Hepatocyte (in vitro differentiated cells): ENCODE measurements around the gene SH3TC2. TPM values are rescaled to one million over a fixed set of nuclear protein-coding genes. Genes with fewer than 3 reads are reported as not detected.

Source experiments
- DNase-seq: peaks from one replicate; pipeline ENCODE4 v3.0.0-alpha.2; 2016; ENCODE audit warnings: low spot score
- H2AFZ ChIP-seq: fragments of 200-600 bp; sonication (generic); 2 replicates; pipeline ENCODE4 v1.6.0; 2016; ENCODE audit warnings: antibody characterized with exemption, mild to moderate bottlenecking
- H3K27ac ChIP-seq: fragments of 200-600 bp; sonication (generic); 2 replicates; pipeline ENCODE4 v1.5.1; 2016; ENCODE audit warnings: mild to moderate bottlenecking
- H3K27me3 ChIP-seq: fragments of 200-600 bp; sonication (generic); 2 replicates; pipeline ENCODE4 v1.6.1; 2016
- H3K36me3 ChIP-seq: fragments of 200-600 bp; sonication (generic); replicated peaks from 2 replicates; pipeline ENCODE4 v1.5.1; 2016; ENCODE audit warnings: low read depth; ENCODE audit not compliant: insufficient read depth
- H3K4me1 ChIP-seq: fragments of 200-600 bp; sonication (generic); 2 replicates; pipeline ENCODE4 v1.5.1; 2016; ENCODE audit warnings: mild to moderate bottlenecking, moderate library complexity; ENCODE audit not compliant: insufficient read depth
- H3K4me2 ChIP-seq: fragments of 200-600 bp; sonication (generic); 2 replicates; pipeline ENCODE4 v1.6.0; 2016
- H3K4me3 ChIP-seq: fragments of 200-600 bp; sonication (generic); 2 replicates; pipeline ENCODE4 v1.5.1; 2016; ENCODE audit warnings: mild to moderate bottlenecking
- H3K79me2 ChIP-seq: fragments of 200-600 bp; sonication (generic); 2 replicates; pipeline ENCODE4 v1.6.0; 2017; ENCODE audit warnings: mild to moderate bottlenecking
- H3K9me2 ChIP-seq: fragments of 200-600 bp; sonication (generic); replicated peaks from 2 replicates; pipeline ENCODE4 v1.6.0; 2017; ENCODE audit warnings: mild to moderate bottlenecking; ENCODE audit not compliant: insufficient read depth
- H3K9me3 ChIP-seq: fragments of 200-600 bp; sonication (generic); 2 replicates; pipeline ENCODE4 v1.5.1; 2016; ENCODE audit warnings: low read depth, mild to moderate bottlenecking
- H4K20me1 ChIP-seq: fragments of 200-600 bp; sonication (generic); 2 replicates; pipeline ENCODE4 v1.6.0; 2016; ENCODE audit warnings: mild to moderate bottlenecking; ENCODE audit not compliant: insufficient read depth, poor library complexity, severe bottlenecking
- CTCF ChIP-seq: fragments of 200-600 bp; sonication (generic); IDR thresholded peaks from 2 replicates; pipeline ENCODE4 v1.5.1; 2016; ENCODE audit warnings: antibody characterized with exemption, mild to moderate bottlenecking; ENCODE audit not compliant: poor library complexity
- EZH2 ChIP-seq: fragments of 200-600 bp; sonication (generic); IDR thresholded peaks from 2 replicates; pipeline ENCODE4 v1.6.1; 2016; ENCODE audit warnings: antibody characterized with exemption, mild to moderate bottlenecking, borderline replicate concordance
- EZH2phosphoT487 ChIP-seq: fragments of 200-600 bp; sonication (generic); IDR thresholded peaks from one replicate; pipeline ENCODE4 v1.6.1; 2018; ENCODE audit warnings: antibody characterized with exemption, mild to moderate bottlenecking, low read depth, moderate library complexity; ENCODE audit not compliant: unreplicated experiment, severe bottlenecking
- WGBS: methylation state at CpG from one replicate; pipeline ENCODE4 v1.1.6; 2016; ENCODE audit warnings: low lambda C conversion rate; ENCODE audit errors: missing lambda C conversion rate; 5-methylcytosine and 5-hydroxymethylcytosine counted together
- polyA plus RNA-seq: library from polyadenylated mRNA; unstranded; fragments of >200 nt; fragmentation: Nextera tagmentation; extraction: Ambion mirVana; gene quantifications from 2 replicates; pipeline ENCODE4 v1.2.1, GENCODE V29; 2016
- total RNA-seq: library from RNA; depleted of rRNA; stranded (reverse); fragments of >200 nt; gene quantifications from 2 replicates; pipeline ENCODE4 v1.2.3, GENCODE V29; 2014

Gene SH3TC2
- total and polyA plus RNA-seq, 2 experiments from 2014 or later = 2.2 to 3.5 TPM

GRCh38 chr5:149006426-149006825 is 56.4 kb downstream of the SH3TC2 start:
- Histone ChIP-seq H3K27ac (no peak overlapping the region), H3K4me1 (peaks cover 24% of the 10 kb centered on the region), H2AFZ (no peak overlapping the region), H4K20me1 (no peaks in the 10 kb centered on the region), H3K4me3 (no peak overlapping the region), H3K27me3 (no peaks in the 10 kb centered on the region), H3K79me2 (no peaks in the 10 kb centered on the region), H3K9me3 (no peaks in the 10 kb centered on the region), H3K36me3 (no peaks in the 10 kb centered on the region), H3K4me2 (no peak overlapping the region), H3K9me2 (no peaks in the 10 kb centered on the region)
- no peak for TF ChIP-seq CTCF
- no peak for TF ChIP-seq EZH2phosphoT487
- no peak for TF ChIP-seq EZH2
- DNase-seq = no peak
- 95% methylated on average over 1 of the region's 1 CpG for WGBS

- Histone ChIP-seq H4K20me1 (no peaks in the 10 kb centered on the region), H3K9me2 (no peaks in the 10 kb centered on the region), H2AFZ (no peak overlapping the region), H3K36me3 (no peaks in the 10 kb centered on the region), H3K4me1 (peaks cover 27% of the 10 kb centered on the region), H3K79me2 (no peaks in the 10 kb centered on the region), H3K9me3 (no peaks in the 10 kb centered on the region), H3K4me3 (no peak overlapping the region), H3K27me3 (no peaks in the 10 kb centered on the region), H3K27ac (peak overlapping the region; percentile 36), H3K4me2 (no peak overlapping the region)
- peak; percentile 31 for DNase-seq
- WGBS = 39% methylated on average over 2 of the region's 2 CpGs
- no peak for TF ChIP-seq CTCF
- no peak for TF ChIP-seq EZH2
- TF ChIP-seq EZH2phosphoT487 = no peak
Measured at GRCh38 chr5:149005077-149005892, 57.6 kb downstream of the SH3TC2 start.

GRCh38 chr5:149004559-149004958 is 58.3 kb downstream of the SH3TC2 start:
- no peaks in the 10 kb centered on the region for H3K9me3 ChIP-seq
- TF ChIP-seq EZH2phosphoT487 (no peak), CTCF (no peak), EZH2 (no peak)
- DNase-seq = no peak
- H3K36me3 ChIP-seq = no peaks in the 10 kb centered on the region
- no peaks in the 10 kb centered on the region for H4K20me1 ChIP-seq
- H3K9me2 ChIP-seq = no peaks in the 10 kb centered on the region
- no peak overlapping the region for H3K4me3 ChIP-seq
- no peak overlapping the region for H3K27ac ChIP-seq
- no peaks in the 10 kb centered on the region for H3K27me3 ChIP-seq
- H2AFZ ChIP-seq = no peak overlapping the region
- 98% methylated on average over 6 of the region's 6 CpGs for WGBS
- H3K4me2 ChIP-seq = no peak overlapping the region
- H3K4me1 ChIP-seq = peaks cover 27% of the 10 kb centered on the region
- no peaks in the 10 kb centered on the region for H3K79me2 ChIP-seq
